Upper lobe of left lung (tissue), 6 donors: Measurements from ENCODE around the gene WSCD2. TPM values are rescaled to one million over a fixed set of nuclear protein-coding genes. Genes with fewer than 3 reads are reported as not detected.

Source experiments
- ATAC-seq, 2 donors: fragments of 200-7000 bp; cut with Tn5 transposase; one replicate each; pipeline ENCODE4 v1.9.1; 2022; ENCODE audit warnings: mild to moderate bottlenecking in 2 of 2, moderate library complexity in 2 of 2; ENCODE audit not compliant: low FRiP score in 2 of 2
- DNase-seq, 2 donors: peaks; one replicate each; pipeline ENCODE4 v3.0.0-alpha.2; 2019 to 2020
- H3K27ac ChIP-seq, 4 donors: fragments of 200-600 bp; sonication (generic); one replicate each; pipeline ENCODE4 v1.5.1; 2016 to 2019
- H3K27me3 ChIP-seq, 4 donors: fragments of 200-600 bp; sonication (generic); one replicate each; pipeline ENCODE4 v1.5.1; 2017 to 2019
- H3K36me3 ChIP-seq, 4 donors: fragments of 200-600 bp; sonication (generic); one replicate each; pipeline ENCODE4 v1.5.1; 2016 to 2019
- H3K4me1 ChIP-seq, 4 donors: fragments of 200-600 bp; sonication (generic); one replicate each; pipeline ENCODE4 v1.5.1; 2018 to 2019
- H3K4me3 ChIP-seq, 4 donors: fragments of 200-600 bp; sonication (generic); one replicate each; pipeline ENCODE4 v1.5.1; 2017 to 2019; ENCODE audit warnings: mild to moderate bottlenecking in 2 of 4, moderate library complexity in 1 of 4
- H3K9me3 ChIP-seq, 4 donors: fragments of 200-600 bp; sonication (generic); one replicate each; pipeline ENCODE4 v1.5.1; 2018 to 2019
- CTCF ChIP-seq, 6 experiments: fragments of 450-650 bp in 4 of 6; fragments of 200-600 bp in 2 of 6; sonication (generic) in 2 of 6; IDR thresholded peaks; one replicate each; pipeline ENCODE4 v1.5.1; 2016 to 2019; ENCODE audit warnings: antibody characterized with exemption in 6 of 6
- EP300 ChIP-seq, 4 donors: sonication (generic); formaldehyde crosslinking; IDR thresholded peaks; one replicate each; pipeline ENCODE4 v1.5.1; 2017; ENCODE audit warnings: antibody characterized with exemption in 4 of 4, control low read depth in 2 of 4
- POLR2A ChIP-seq, 4 donors: fragments of 450-650 bp; IDR thresholded peaks; one replicate each; pipeline ENCODE4 v1.5.1; 2016 to 2017; ENCODE audit warnings: antibody characterized with exemption in 4 of 4, mild to moderate bottlenecking in 2 of 4
- POLR2AphosphoS5 ChIP-seq, 2 donors: sonication (generic); formaldehyde crosslinking; IDR thresholded peaks; one replicate each; pipeline ENCODE4 v1.5.1; 2017; ENCODE audit warnings: antibody characterized with exemption in 2 of 2
- WGBS, 2 donors: methylation state at CpG; one replicate each; pipeline ENCODE4 v1.1.5; 2017 to 2018; 5-methylcytosine and 5-hydroxymethylcytosine counted together
- total RNA-seq, 6 donors: library from RNA; depleted of rRNA in 4 of 6; stranded (reverse); fragments of >200 nt in 4 of 6; gene quantifications; one replicate each; pipeline versions ENCODE4 v1.1.0 to v1.2.1, GENCODE V29; 2016 to 2021
- donor health status: DM: no; HTN: no; CAD: no; lungs with moderate emphysema.
- donor health status: DM: no; HTN: yes; CAD: no; lungs with severe emphysema.

WSCD2 gene
- total RNA-seq, 6 donors from 2014 or later, result 0.17 to 1.0 (median 0.71) TPM

GRCh38 chr12:108196319-108196718 lies 67.2 kb downstream of the WSCD2 start:
- no peaks in the 10 kb centered on the region for H3K27me3 ChIP-seq
- DNase-seq (no peak), ATAC-seq (no peak)
- no peaks in the 10 kb centered on the region for H3K4me1 ChIP-seq
- no peaks in the 10 kb centered on the region for H3K9me3 ChIP-seq
- H3K27ac ChIP-seq, result no peak overlapping the region
- H3K4me3 ChIP-seq, result no peak overlapping the region
- H3K36me3 ChIP-seq, result no peaks in the 10 kb centered on the region
- 83 to 86% methylated on average over 1 of the region's 1 CpG for WGBS, 2 donors
- TF ChIP-seq POLR2A (IDR thresholded peaks at IDR 0.05) (no peak), EP300 (IDR thresholded peaks at IDR 0.05) (no peak), POLR2AphosphoS5 (IDR thresholded peaks at IDR 0.05) (no peak), CTCF (IDR thresholded peaks at IDR 0.05) (no peak)

- Histone ChIP-seq H3K4me3 (no peak overlapping the region), H3K4me1 (no peaks in the 10 kb centered on the region), H3K27ac (no peak overlapping the region), H3K27me3 (no peaks in the 10 kb centered on the region), H3K36me3 (no peaks in the 10 kb centered on the region), H3K9me3 (no peaks in the 10 kb centered on the region)
- 85 to 97% methylated on average over 2 of the region's 2 CpGs for WGBS, 2 donors
- DNase-seq (no peak), ATAC-seq (no peak)
- TF ChIP-seq POLR2AphosphoS5 (IDR thresholded peaks at IDR 0.05), result no peak
- TF ChIP-seq CTCF (IDR thresholded peaks at IDR 0.05), result no peak
- TF ChIP-seq EP300 (IDR thresholded peaks at IDR 0.05), result no peak
- TF ChIP-seq POLR2A (IDR thresholded peaks at IDR 0.05), result no peak
Measured at GRCh38 chr12:108196921-108197320, 67.8 kb downstream of the WSCD2 start.

GRCh38 chr12:108198043-108198442 lies 69.0 kb downstream of the WSCD2 start:
- 54 to 59% methylated on average over 4 of the region's 4 CpGs for WGBS, 2 donors
- Histone ChIP-seq H3K9me3 (no peaks in the 10 kb centered on the region), H3K4me1 (no peaks in the 10 kb centered on the region), H3K27me3 (no peaks in the 10 kb centered on the region), H3K27ac (no peak overlapping the region), H3K4me3 (no peak overlapping the region), H3K36me3 (no peaks in the 10 kb centered on the region)
- DNase-seq (no peak), ATAC-seq (no peak)
- TF ChIP-seq CTCF (IDR thresholded peaks at IDR 0.05), result no peak
- no peak for TF ChIP-seq POLR2A (IDR thresholded peaks at IDR 0.05)
- TF ChIP-seq POLR2AphosphoS5 (IDR thresholded peaks at IDR 0.05), result no peak
- TF ChIP-seq EP300 (IDR thresholded peaks at IDR 0.05), result no peak

- DNase-seq, result no peak
- Histone ChIP-seq H3K27ac (no peak overlapping the region), H3K27me3 (no peaks in the 10 kb centered on the region), H3K4me3 (no peak overlapping the region), H3K9me3 (peaks cover 0 to 6% (median 3%) of the 10 kb centered on the region in 4 donors), H3K4me1 (no peaks in the 10 kb centered on the region), H3K36me3 (no peaks in the 10 kb centered on the region)
- no peak for ATAC-seq
- TF ChIP-seq CTCF (IDR thresholded peaks at IDR 0.05), result no peak
- no peak for TF ChIP-seq EP300 (IDR thresholded peaks at IDR 0.05)
- no peak for TF ChIP-seq POLR2A (IDR thresholded peaks at IDR 0.05)
- TF ChIP-seq POLR2AphosphoS5 (IDR thresholded peaks at IDR 0.05), result no peak
- WGBS, 2 donors, result 79 to 86% methylated on average over 5 of the region's 5 CpGs
Measured at GRCh38 chr12:108199106-108199505, 70.0 kb downstream of the WSCD2 start.

- no peak for DNase-seq
- no peak for ATAC-seq
- TF ChIP-seq CTCF (IDR thresholded peaks at IDR 0.05) (no peak), EP300 (IDR thresholded peaks at IDR 0.05) (no peak), POLR2AphosphoS5 (IDR thresholded peaks at IDR 0.05) (no peak), POLR2A (IDR thresholded peaks at IDR 0.05) (no peak)
- Histone ChIP-seq H3K9me3 (peaks cover 0 to 6% (median 3%) of the 10 kb centered on the region in 4 donors), H3K27me3 (no peaks in the 10 kb centered on the region), H3K4me1 (no peaks in the 10 kb centered on the region), H3K27ac (no peak overlapping the region), H3K4me3 (no peak overlapping the region), H3K36me3 (no peaks in the 10 kb centered on the region)
- 37 to 40% methylated on average over 5 to 6 of the region's 6 CpGs for WGBS, 2 donors
Measured at GRCh38 chr12:108201808-108202207, 72.7 kb downstream of the WSCD2 start.
